PFSK-1 (cell line): Measurements from ENCODE around the gene PPP2R3C.

Experiments
- FOXP2 ChIP-seq: optimal IDR thresholded peaks from 2 replicates; pipeline ENCODE3; 2011; ENCODE audit warnings: borderline replicate concordance, control low read depth, inconsistent platforms; ENCODE audit not compliant: insufficient read depth; ENCODE audit errors: extremely low read length, extremely low read depth
- POLR2AphosphoS5 ChIP-seq: IDR thresholded peaks from 2 replicates; pipeline ENCODE4 v1.6.1; 2012; ENCODE audit warnings: low read depth, mild to moderate bottlenecking, control low read depth, low read length, moderate library complexity
- SIN3A ChIP-seq: IDR thresholded peaks from 2 replicates; pipeline ENCODE4 v1.6.1; 2012; ENCODE audit warnings: mild to moderate bottlenecking, low read length, moderate library complexity, borderline replicate concordance; ENCODE audit not compliant: insufficient read depth
- TAF1 ChIP-seq: IDR thresholded peaks from 2 replicates; pipeline ENCODE4 v1.6.1; 2012; ENCODE audit warnings: low read length, control low read depth, borderline replicate concordance; ENCODE audit not compliant: insufficient read depth
- TF ChIP-seq, protein P1 (sequence below), 2 experiments: IDR thresholded peaks; 2 replicates each; pipeline versions ENCODE4 v1.6.1 to v1.8.0; 2011 to 2012; ENCODE audit warnings: low read depth in 2 of 2, low read length in 2 of 2, control low read depth in 1 of 2, inconsistent platforms in 1 of 2, mild to moderate bottlenecking in 1 of 2, moderate library complexity in 1 of 2; ENCODE audit not compliant: insufficient read depth in 1 of 2

PPP2R3C gene

DNA sequence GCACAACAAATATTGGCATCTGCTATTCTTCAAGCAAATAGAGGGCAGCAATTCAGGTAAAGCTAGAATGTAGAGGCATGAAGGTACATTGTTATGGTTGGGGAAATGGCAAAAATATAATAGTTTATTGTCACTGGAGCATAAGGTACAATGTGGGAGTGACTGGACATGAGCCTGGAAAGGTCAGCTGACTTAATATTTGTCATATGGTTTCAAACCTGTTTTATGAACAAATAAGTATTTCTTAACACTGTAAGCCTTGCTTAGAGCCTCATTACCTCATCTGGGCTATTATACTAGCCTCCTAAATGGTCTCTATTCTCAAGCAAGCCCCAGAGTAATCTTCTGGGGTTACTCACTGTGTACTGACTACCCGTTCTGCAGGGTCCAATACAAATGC is 42.0 kb downstream of the PPP2R3C start:
- TF ChIP-seq POLR2AphosphoS5: no peak
- TF ChIP-seq SIN3A: no peak
- no peak for TF ChIP-seq TAF1
- TF ChIP-seq, protein P1, sequence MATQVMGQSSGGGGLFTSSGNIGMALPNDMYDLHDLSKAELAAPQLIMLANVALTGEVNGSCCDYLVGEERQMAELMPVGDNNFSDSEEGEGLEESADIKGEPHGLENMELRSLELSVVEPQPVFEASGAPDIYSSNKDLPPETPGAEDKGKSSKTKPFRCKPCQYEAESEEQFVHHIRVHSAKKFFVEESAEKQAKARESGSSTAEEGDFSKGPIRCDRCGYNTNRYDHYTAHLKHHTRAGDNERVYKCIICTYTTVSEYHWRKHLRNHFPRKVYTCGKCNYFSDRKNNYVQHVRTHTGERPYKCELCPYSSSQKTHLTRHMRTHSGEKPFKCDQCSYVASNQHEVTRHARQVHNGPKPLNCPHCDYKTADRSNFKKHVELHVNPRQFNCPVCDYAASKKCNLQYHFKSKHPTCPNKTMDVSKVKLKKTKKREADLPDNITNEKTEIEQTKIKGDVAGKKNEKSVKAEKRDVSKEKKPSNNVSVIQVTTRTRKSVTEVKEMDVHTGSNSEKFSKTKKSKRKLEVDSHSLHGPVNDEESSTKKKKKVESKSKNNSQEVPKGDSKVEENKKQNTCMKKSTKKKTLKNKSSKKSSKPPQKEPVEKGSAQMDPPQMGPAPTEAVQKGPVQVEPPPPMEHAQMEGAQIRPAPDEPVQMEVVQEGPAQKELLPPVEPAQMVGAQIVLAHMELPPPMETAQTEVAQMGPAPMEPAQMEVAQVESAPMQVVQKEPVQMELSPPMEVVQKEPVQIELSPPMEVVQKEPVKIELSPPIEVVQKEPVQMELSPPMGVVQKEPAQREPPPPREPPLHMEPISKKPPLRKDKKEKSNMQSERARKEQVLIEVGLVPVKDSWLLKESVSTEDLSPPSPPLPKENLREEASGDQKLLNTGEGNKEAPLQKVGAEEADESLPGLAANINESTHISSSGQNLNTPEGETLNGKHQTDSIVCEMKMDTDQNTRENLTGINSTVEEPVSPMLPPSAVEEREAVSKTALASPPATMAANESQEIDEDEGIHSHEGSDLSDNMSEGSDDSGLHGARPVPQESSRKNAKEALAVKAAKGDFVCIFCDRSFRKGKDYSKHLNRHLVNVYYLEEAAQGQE (IDR thresholded peaks at IDR 0.05; ENCODE audit: insufficient read depth in 1 of 2, low read depth in 2 of 2, low read length in 2 of 2): no peak
- TF ChIP-seq FOXP2: no peak

DNA sequence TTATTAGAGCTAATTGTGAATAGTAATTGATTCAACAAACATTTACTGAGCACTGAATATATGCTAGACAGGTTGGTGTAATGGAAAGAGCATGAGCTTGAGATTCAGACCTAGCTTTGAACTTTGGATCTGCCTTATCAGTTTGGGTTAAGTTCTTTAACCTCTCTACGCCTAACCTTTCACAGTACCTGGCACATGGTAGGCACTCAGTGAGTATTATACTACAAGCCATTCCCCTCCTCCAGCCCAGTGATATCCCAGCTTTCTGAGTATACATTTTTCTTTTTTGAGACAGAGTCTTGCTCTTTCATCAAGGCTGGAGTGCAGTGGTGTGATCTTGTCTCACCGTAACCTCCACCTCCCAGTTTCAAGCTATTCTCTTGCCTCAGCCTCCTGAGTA is 43.7 kb downstream of the PPP2R3C start:
- TF ChIP-seq SIN3A (no peak), FOXP2 (no peak), TAF1 (no peak), POLR2AphosphoS5 (no peak)
- TF ChIP-seq, protein P1 (IDR thresholded peaks at IDR 0.05; ENCODE audit: insufficient read depth in 1 of 2, low read depth in 2 of 2, low read length in 2 of 2): no peak

DNA sequence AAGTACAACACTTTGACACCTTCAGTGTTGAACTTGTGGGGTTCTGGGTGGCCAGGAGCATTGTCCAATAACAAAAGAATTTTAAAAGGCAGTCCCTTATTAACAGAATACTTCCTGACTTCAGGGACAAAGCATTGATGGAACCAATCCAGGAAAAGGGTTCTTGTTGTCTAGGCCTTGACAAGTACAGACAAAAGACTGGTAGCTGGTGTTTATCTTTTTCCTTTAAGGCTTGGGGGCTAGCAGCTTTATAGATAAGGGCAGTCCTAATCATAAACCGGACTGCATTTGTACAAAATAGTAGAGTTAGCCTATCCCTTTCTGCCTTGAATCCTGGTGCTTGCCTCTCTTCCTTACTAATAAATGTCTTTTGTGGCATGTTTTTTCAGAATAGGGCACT is 48.3 kb downstream of the PPP2R3C start:
- no peak for TF ChIP-seq POLR2AphosphoS5

DNA sequence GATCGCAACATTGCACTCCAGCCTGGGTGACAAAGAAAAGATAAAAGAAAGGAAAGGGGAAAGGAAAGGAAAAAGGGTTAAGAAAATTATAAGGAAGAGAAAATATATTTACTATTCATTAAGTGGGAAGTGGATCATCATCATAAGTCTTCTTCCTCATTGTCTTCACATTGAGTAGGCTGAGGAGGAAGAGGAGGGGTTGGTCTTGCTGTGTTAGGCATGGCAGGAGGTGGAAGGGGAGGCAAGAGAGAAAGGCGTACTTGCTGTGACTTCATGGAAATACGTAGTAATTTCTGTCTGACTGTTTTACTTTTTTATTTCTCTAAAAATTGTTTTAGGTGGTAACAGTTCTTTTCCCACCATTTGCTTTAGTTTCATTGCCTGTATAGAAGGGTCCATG is 49.6 kb downstream of the PPP2R3C start:
- no peak for TF ChIP-seq FOXP2
- TF ChIP-seq SIN3A: no peak
- TF ChIP-seq, protein P1 (IDR thresholded peaks at IDR 0.05; ENCODE audit: insufficient read depth in 1 of 2, low read depth in 2 of 2, low read length in 2 of 2): no peak
- TF ChIP-seq TAF1: no peak
- TF ChIP-seq POLR2AphosphoS5: no peak

DNA sequence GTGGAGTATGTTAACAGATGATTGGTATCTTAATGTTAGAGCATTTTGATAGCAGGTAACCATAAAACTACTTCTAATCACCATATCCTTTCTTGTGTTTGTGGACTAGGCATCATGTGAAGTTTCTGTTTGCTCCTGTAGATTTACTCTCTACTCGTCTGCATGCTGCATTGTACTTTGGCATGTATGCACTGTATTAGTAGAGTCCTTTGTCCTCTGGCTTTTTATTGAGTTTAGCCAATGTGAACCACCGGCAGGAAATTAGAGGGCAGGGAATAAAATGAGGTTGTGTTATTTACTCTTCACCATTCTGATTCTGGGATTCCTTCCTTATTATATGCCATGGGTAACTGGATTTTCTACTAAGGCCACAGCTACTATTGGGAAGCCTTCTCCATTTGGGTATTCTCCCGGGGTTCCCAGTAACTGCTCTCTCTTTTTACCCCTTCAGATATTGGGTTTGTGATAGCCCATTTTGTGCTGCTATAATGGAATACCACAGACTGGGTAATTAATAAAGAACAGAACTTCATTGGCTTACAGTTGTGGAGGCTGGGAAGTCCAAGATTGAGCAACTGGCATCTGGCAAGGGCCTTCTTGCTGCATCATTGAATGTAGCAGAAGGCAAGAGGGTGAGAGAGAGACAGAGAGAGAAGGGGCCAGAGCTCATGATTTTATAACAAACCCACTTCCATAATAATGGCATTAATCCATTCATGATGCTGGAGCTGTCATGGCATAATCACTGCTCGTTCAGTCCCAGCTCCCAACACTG is 53.4 kb downstream of the PPP2R3C start:
- TF ChIP-seq SIN3A: no peak
- TF ChIP-seq TAF1: no peak
- TF ChIP-seq, protein P1 (IDR thresholded peaks at IDR 0.05; ENCODE audit: insufficient read depth in 1 of 2, low read depth in 2 of 2, low read length in 2 of 2): no peak
- TF ChIP-seq FOXP2: no peak
- no peak for TF ChIP-seq POLR2AphosphoS5
